Left lung (tissue), 10 donors: Measurements from ENCODE around the gene OPHN1. TPM values are rescaled to one million over a fixed set of nuclear protein-coding genes. Genes with fewer than 3 reads are reported as not detected.

ENCODE experiments used
- ATAC-seq: fragments of 200-7000 bp; cut with Tn5 transposase; one replicate; pipeline ENCODE4 v1.9.1; 2020; ENCODE audit warnings: moderate library complexity
- DNase-seq, 4 donors: peaks; one replicate each; pipeline ENCODE4 v3.0.0-alpha.2; 2013 to 2020
- H3K27ac ChIP-seq, 2 donors: fragments of 200-600 bp; sonication (generic) in 1 of 2; one replicate each; pipeline versions ENCODE4 v1.5.0 to v1.8.0; 2020 to 2021
- H3K27me3 ChIP-seq, 2 donors: fragments of 200-600 bp; sonication (generic) in 1 of 2; one replicate each; pipeline versions ENCODE4 v1.5.0 to v1.8.0; 2020 to 2021
- H3K36me3 ChIP-seq, 2 donors: fragments of 200-600 bp; sonication (generic) in 1 of 2; one replicate each; pipeline versions ENCODE4 v1.5.0 to v1.8.0; 2020 to 2021
- H3K4me1 ChIP-seq, 2 donors: fragments of 200-600 bp; one replicate each; pipeline ENCODE4 v1.8.0; 2021
- H3K4me3 ChIP-seq, 2 donors: fragments of 200-600 bp; sonication (generic) in 1 of 2; one replicate each; pipeline versions ENCODE4 v1.5.0 to v1.8.0; 2020 to 2021; ENCODE audit warnings: mild to moderate bottlenecking in 1 of 2
- H3K9me3 ChIP-seq, 2 donors: fragments of 200-600 bp; sonication (generic) in 1 of 2; one replicate each; pipeline versions ENCODE4 v1.5.0 to v1.8.0; 2020 to 2021
- intact Hi-C, 2 donors: fragments of 100-400 bp; cut with DNase I; formaldehyde crosslinking; loops; one replicate each; pipeline versions ENCODE4 v1.11.2 to v1.14.2; 2022
- polyA plus RNA-seq, 6 donors: library from polyadenylated mRNA; unstranded; fragments of 120-200 nt; gene quantifications; one replicate each; pipeline ENCODE4 v1.2.1, GENCODE V29; 2013; ENCODE audit not compliant: insufficient read length in 6 of 6
- total RNA-seq, 2 donors: library from RNA; stranded (reverse); fragmentation: NEBNext Ultra II Directional; extraction: Animal tissue kit (Norgen Biotek cat#: 25700); gene quantifications; one replicate each; pipeline ENCODE4 v1.2.1, GENCODE V29; 2021
- TF ChIP-seq, protein P1 (sequence below), 2 donors: fragments of 200-600 bp; sonication (generic) in 1 of 2; IDR thresholded peaks; one replicate each; pipeline versions ENCODE4 v1.5.0 to v1.8.0; 2021; ENCODE audit warnings: antibody characterized with exemption in 2 of 2
- donor health status: DM: no; HTN: yes; CAD: no.
- donor health status: DM: no; HTN: no; CAD: no.

Gene OPHN1
- total and polyA plus RNA-seq, 8 donors, result 6.8 to 13.5 (median 11.3) TPM

DNA sequence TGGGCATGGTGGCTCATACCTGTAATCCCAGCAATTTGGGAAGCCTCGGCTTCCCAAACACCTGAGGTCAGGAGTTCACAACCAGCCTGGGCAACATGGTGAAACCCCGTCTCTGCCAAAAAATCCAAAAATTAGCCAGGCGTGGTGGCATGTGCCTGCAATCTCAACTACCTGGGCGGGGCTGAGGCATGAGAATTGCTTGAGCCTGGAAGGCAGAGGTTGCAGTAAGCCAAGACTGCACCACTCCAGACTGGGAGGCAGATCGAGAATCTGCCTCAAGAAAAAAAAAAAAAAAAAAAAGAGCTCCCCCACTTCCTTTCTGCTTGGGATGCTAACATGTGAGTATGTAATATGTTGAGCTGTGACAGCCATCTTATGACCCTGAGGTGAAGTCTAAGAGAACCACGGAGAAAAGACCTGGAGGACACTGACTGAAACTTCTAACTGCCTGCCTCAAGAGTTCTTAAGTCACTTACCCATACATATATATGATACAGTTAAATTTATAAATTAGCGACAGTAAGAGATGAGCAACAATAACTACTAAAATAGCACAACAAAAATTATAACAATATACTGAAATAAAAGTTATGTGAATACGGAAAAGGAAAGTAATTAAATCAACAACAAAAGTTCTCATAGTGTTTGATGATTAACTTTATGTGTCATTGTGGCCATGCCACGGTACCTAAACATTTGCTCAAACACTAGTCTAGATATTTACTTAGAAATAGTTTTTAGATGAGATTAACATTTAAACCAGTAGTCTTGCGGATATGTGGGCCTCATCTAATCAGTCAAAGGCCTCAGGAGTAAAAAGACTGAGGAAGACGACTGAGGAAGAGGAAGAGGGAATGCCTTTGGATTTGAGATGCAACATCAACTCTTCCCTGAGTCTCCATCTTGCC is 178.3 kb downstream of the OPHN1 start:
- DNase-seq, result no peak
- Histone ChIP-seq H3K27me3 (no peaks in the 10 kb centered on the region), H3K9me3 (no peaks in the 10 kb centered on the region), H3K4me1 (no peaks in the 10 kb centered on the region), H3K4me3 (no peak overlapping the region), H3K36me3 (no peaks in the 10 kb centered on the region), H3K27ac (no peak overlapping the region)
- TF ChIP-seq, protein P1, sequence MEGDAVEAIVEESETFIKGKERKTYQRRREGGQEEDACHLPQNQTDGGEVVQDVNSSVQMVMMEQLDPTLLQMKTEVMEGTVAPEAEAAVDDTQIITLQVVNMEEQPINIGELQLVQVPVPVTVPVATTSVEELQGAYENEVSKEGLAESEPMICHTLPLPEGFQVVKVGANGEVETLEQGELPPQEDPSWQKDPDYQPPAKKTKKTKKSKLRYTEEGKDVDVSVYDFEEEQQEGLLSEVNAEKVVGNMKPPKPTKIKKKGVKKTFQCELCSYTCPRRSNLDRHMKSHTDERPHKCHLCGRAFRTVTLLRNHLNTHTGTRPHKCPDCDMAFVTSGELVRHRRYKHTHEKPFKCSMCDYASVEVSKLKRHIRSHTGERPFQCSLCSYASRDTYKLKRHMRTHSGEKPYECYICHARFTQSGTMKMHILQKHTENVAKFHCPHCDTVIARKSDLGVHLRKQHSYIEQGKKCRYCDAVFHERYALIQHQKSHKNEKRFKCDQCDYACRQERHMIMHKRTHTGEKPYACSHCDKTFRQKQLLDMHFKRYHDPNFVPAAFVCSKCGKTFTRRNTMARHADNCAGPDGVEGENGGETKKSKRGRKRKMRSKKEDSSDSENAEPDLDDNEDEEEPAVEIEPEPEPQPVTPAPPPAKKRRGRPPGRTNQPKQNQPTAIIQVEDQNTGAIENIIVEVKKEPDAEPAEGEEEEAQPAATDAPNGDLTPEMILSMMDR (IDR thresholded peaks at IDR 0.05), result no peak
- intact Hi-C loops, result no loop called here
- peak; percentile 72 for ATAC-seq

- TF ChIP-seq, protein P1 (IDR thresholded peaks at IDR 0.05), result no peak
- Histone ChIP-seq H3K36me3 (no peaks in the 10 kb centered on the region), H3K9me3 (no peaks in the 10 kb centered on the region), H3K4me3 (no peak overlapping the region), H3K27me3 (no peaks in the 10 kb centered on the region), H3K27ac (no peak overlapping the region), H3K4me1 (no peaks in the 10 kb centered on the region)
- ATAC-seq, result no peak
- peak in 1 of 4 donors; percentile 5 for DNase-seq
- intact Hi-C loops, result no loop called here
Observed at GRCh38 chrX:68252664-68253063, 180.6 kb downstream of the OPHN1 start.

- H3K4me3 ChIP-seq, result no peak overlapping the region
- intact Hi-C loops, result no loop called here
- no peaks in the 10 kb centered on the region for H3K9me3 ChIP-seq
- ATAC-seq (no peak), DNase-seq (no peak)
- TF ChIP-seq, protein P1 (IDR thresholded peaks at IDR 0.05), result no peak
- no peaks in the 10 kb centered on the region for H3K27me3 ChIP-seq
- no peaks in the 10 kb centered on the region for H3K4me1 ChIP-seq
- H3K27ac ChIP-seq, result no peak overlapping the region
- no peaks in the 10 kb centered on the region for H3K36me3 ChIP-seq
Observed at GRCh38 chrX:68249903-68250302, 183.4 kb downstream of the OPHN1 start.

GRCh38 chrX:68249401-68249831 is 183.9 kb downstream of the OPHN1 start:
- Histone ChIP-seq H3K9me3 (no peaks in the 10 kb centered on the region), H3K4me3 (no peak overlapping the region), H3K27me3 (no peaks in the 10 kb centered on the region), H3K27ac (no peak overlapping the region), H3K4me1 (no peaks in the 10 kb centered on the region), H3K36me3 (no peaks in the 10 kb centered on the region)
- peak; percentile 41 for ATAC-seq
- DNase-seq, result peak in 2 of 4 donors; percentile 19 to 45
- TF ChIP-seq, protein P1 (IDR thresholded peaks at IDR 0.05), result no peak
- intact Hi-C loops, result no loop called here

DNA sequence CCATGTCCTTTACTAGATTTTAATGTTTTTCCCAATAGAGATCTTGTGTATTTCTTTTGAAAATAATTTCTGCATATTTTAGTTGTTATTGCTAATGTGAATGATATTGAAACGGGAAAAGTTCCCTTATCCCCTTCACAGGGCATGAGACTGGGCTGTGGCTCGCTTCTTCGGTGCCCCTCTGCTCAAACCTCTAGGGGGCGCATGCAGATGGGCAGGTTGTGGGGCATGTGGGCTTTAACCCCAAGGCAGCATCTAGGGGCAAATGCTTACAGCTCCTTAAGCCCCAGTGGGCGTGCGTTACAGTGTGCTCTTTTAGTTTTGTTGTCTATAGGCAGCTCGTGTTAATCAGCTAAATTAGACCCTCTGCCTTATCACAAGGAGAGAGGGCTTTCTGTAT is 194.7 kb downstream of the OPHN1 start:
- Histone ChIP-seq H3K4me1 (no peaks in the 10 kb centered on the region), H3K27me3 (peaks cover 0 to 4% of the 10 kb centered on the region in 2 donors), H3K27ac (no peak overlapping the region), H3K4me3 (no peak overlapping the region), H3K36me3 (no peaks in the 10 kb centered on the region), H3K9me3 (no peaks in the 10 kb centered on the region)
- TF ChIP-seq, protein P1 (IDR thresholded peaks at IDR 0.05), result peak; percentile 15 to 18
- ATAC-seq, result no peak
- no peak for DNase-seq
- intact Hi-C loops, result no loop called here
